ENCODE results near the gene XIST. TPM values are rescaled to one million over a fixed set of nuclear protein-coding genes. Genes with fewer than 3 reads are reported as not detected.

Gene XIST
- total RNA-seq, 1 experiment from 2014 or later = 1.0 TPM

DNA sequence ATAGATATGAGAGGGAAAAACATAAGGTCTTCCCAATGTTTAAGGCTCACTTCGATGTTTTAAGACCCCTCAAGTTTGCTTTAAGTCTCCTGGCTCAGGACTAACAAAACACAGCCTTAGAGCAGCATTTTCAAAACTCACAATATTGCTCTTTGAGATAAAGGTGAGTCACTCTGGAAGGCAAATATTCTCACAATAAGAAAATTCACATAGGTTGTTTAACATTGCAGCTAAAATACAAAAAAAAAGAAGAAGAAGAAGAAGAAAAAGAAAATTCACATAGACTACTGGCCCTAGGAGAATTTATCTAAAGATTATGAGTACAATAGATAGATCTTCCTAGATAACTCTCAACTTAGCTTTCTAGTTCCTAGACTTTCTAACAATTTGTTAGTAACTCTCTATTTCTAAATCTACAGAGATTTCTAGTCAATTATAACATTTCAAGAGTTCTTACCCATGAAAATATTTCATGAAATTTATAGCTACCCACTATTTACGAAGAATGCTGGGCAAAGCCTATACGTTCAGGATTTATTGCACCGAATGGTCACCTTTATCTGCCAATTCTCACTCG is 22.5 kb downstream of the XIST start:
- DNase-seq (ENCODE audit: low read depth, low spot score) (no peak), ATAC-seq (no peak)
- Histone ChIP-seq H3K9me2 (ENCODE audit: insufficient read depth) (no peaks in the 10 kb centered on the region), H3K9me3 (ENCODE audit: control insufficient read depth in 1 of 2, insufficient read depth in 1 of 2, low read depth in 1 of 2, low read length in 2 of 2) (no peaks in the 10 kb centered on the region), H3K9ac (ENCODE audit: low read length) (no peak overlapping the region), H3K79me2 (ENCODE audit: insufficient read depth, low read length) (no peaks in the 10 kb centered on the region), H3K4me2 (ENCODE audit: low read length) (no peak overlapping the region), H3K4me3 (replicated peaks in 1 of 2; ENCODE audit: low read depth in 1 of 2, low read length in 2 of 2) (no peak overlapping the region), H3K36me3 (ENCODE audit: control insufficient read depth in 1 of 2, insufficient read depth in 2 of 2, low read length in 2 of 2) (no peaks in the 10 kb centered on the region), H3K27me3 (ENCODE audit: insufficient read depth, low read length) (0 out of 2 replicates have a peak, but pooled peaks cover 2% of the 10 kb centered on the region), H4K20me1 (ENCODE audit: insufficient read depth) (no peaks in the 10 kb centered on the region), H3K27ac (ENCODE audit: low read depth, low read length) (no peak overlapping the region), H3K4me1 (ENCODE audit: control insufficient read depth in 1 of 2, insufficient read depth in 2 of 2, low read length in 2 of 2) (no peaks in the 10 kb centered on the region), H2AFZ (ENCODE audit: low read depth, low read length, poor library complexity, severe bottlenecking) (no peak overlapping the region)
- ChIA-PET POLR2A (no interaction called here), RAD21 (ENCODE audit: low non-redundant PET in 1 of 2, low total read pairs in 2 of 2, uncharacterized antibody in 2 of 2, unreplicated experiment in 2 of 2) (no interaction called here), CTCF (no interaction called here)
- TF ChIP-seq RAD21 (IDR thresholded peaks at IDR 0.05; ENCODE audit: low read depth) = no peak
- TF ChIP-seq EGR1 (IDR thresholded peaks at IDR 0.05; ENCODE audit: low read depth) = no peak
- no peak for TF ChIP-seq EZH2 (IDR thresholded peaks at IDR 0.05)
- TF ChIP-seq, protein P1, sequence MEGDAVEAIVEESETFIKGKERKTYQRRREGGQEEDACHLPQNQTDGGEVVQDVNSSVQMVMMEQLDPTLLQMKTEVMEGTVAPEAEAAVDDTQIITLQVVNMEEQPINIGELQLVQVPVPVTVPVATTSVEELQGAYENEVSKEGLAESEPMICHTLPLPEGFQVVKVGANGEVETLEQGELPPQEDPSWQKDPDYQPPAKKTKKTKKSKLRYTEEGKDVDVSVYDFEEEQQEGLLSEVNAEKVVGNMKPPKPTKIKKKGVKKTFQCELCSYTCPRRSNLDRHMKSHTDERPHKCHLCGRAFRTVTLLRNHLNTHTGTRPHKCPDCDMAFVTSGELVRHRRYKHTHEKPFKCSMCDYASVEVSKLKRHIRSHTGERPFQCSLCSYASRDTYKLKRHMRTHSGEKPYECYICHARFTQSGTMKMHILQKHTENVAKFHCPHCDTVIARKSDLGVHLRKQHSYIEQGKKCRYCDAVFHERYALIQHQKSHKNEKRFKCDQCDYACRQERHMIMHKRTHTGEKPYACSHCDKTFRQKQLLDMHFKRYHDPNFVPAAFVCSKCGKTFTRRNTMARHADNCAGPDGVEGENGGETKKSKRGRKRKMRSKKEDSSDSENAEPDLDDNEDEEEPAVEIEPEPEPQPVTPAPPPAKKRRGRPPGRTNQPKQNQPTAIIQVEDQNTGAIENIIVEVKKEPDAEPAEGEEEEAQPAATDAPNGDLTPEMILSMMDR (IDR thresholded peaks at IDR 0.05 in 2 of 3, conservative IDR thresholded peaks at IDR 0.05 in 1 of 3; ENCODE audit: borderline replicate concordance in 1 of 3, insufficient read depth in 1 of 3, low read depth in 2 of 3, low read length in 2 of 3) = no peak
- TF ChIP-seq YY1 (IDR thresholded peaks at IDR 0.05; ENCODE audit: extremely low read depth, insufficient replicate concordance, low read depth, low read length) = no peak
- BruUV-seq (replicated peaks) = no TSS peak
- intact Hi-C loops (cut with micrococcal nuclease) = no loop called here

DNA sequence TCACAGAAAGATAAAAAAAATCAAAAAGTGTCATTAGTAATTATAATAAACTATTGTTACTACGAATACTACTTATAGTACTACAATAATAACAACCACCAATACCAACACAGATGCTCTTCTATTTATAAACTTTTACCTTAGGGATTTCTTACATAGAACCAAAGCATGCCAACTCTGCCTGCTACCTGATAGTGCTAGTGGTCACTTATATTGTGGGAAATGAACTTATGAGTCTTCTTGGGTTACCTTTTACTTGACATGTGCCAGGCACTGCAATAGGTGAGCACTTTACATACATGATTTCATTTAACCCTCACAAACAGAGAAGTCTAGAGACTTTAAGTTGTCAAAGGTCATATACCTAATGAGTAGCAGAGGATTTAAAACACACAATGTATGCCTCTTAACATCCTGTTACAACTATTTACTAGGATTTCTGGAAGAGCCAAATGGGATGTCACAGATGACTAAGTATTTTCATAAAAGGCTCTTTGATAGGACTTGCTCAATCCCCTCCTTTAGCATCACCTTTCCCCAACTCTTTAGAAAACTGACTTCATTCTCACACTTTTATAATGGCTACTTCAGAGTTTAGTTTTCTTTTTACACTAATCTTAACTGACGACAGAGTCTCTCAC is 24.3 kb downstream of the XIST start:
- no peak overlapping the region for H3K4me3 ChIP-seq (replicated peaks in 1 of 2; ENCODE audit: low read depth in 1 of 2, low read length in 2 of 2)
- CTCF ChIA-PET = no interaction called here
- TF ChIP-seq TCF7L2 (IDR thresholded peaks at IDR 0.05; ENCODE audit: borderline replicate concordance, extremely low read depth, insufficient read depth, insufficient read length) (no peak), EGR1 (IDR thresholded peaks at IDR 0.05; ENCODE audit: low read depth) (no peak), ZFX (IDR thresholded peaks at IDR 0.05) (no peak)
- H2AFZ ChIP-seq (ENCODE audit: low read depth, low read length, poor library complexity, severe bottlenecking) = no peak overlapping the region
- H3K4me1 ChIP-seq (ENCODE audit: control insufficient read depth in 1 of 2, insufficient read depth in 2 of 2, low read length in 2 of 2) = no peaks in the 10 kb centered on the region
- no peaks in the 10 kb centered on the region for H3K36me3 ChIP-seq (ENCODE audit: control insufficient read depth in 1 of 2, insufficient read depth in 2 of 2, low read length in 2 of 2)
- no peaks in the 10 kb centered on the region for H3K9me3 ChIP-seq (ENCODE audit: control insufficient read depth in 1 of 2, insufficient read depth in 1 of 2, low read depth in 1 of 2, low read length in 2 of 2)
- H3K79me2 ChIP-seq (ENCODE audit: insufficient read depth, low read length) = no peaks in the 10 kb centered on the region
- H3K4me2 ChIP-seq (ENCODE audit: low read length) = no peak overlapping the region
- DNase-seq (ENCODE audit: low read depth, low spot score) (no peak), ATAC-seq (no peak)
- no peaks in the 10 kb centered on the region for H3K9me2 ChIP-seq (ENCODE audit: insufficient read depth)
- H3K27me3 ChIP-seq (ENCODE audit: insufficient read depth, low read length) = peaks cover 2% of the 10 kb centered on the region; the same call in 1 of the 2 replicates
- BruUV-seq (replicated peaks) = no TSS peak
- intact Hi-C loops (cut with micrococcal nuclease) = no loop called here
- no peak overlapping the region for H3K9ac ChIP-seq (ENCODE audit: low read length)
- H4K20me1 ChIP-seq (ENCODE audit: insufficient read depth) = no peaks in the 10 kb centered on the region
- no peak overlapping the region for H3K27ac ChIP-seq (ENCODE audit: low read depth, low read length)
- POLR2A ChIA-PET = no interaction called here
- RAD21 ChIA-PET (ENCODE audit: low non-redundant PET in 1 of 2, low total read pairs in 2 of 2, uncharacterized antibody in 2 of 2, unreplicated experiment in 2 of 2) = no interaction called here

Measured in HCT116 (cell line).